ENCODE results near the gene NUDT8. TPM values are rescaled to one million over a fixed set of nuclear protein-coding genes. Genes with fewer than 3 reads are reported as not detected.

The NUDT8 gene
- total and polyA plus RNA-seq, 10 of the 15 experiments (the other 5 are each of a cell fraction or from before 2014, with no cell fraction given), result 0.32 to 18.2 (median 9.8) TPM

- TF ChIP-seq MYC (IDR thresholded peaks at IDR 0.05; ENCODE audit: insufficient read depth, insufficient read length, insufficient replicate concordance, low read length, severe bottlenecking) (no peak), PBX3 (IDR thresholded peaks at IDR 0.05; ENCODE audit: insufficient replicate concordance, low read depth, low read length) (peak; percentile 70), USF1 (IDR thresholded peaks at IDR 0.05; ENCODE audit: borderline replicate concordance, extremely low read length, insufficient read depth, low read depth, low read length) (no peak), PAX8 (IDR thresholded peaks at IDR 0.05) (no peak), RCOR1 (conservative IDR thresholded peaks at IDR 0.05; ENCODE audit: low read depth, low read length) (no peak), HDAC6 (IDR thresholded peaks at IDR 0.05; ENCODE audit: unreplicated experiment) (no peak), MTA3 (IDR thresholded peaks at IDR 0.05; ENCODE audit: borderline replicate concordance, low read length) (peak; percentile 84; the same call in 1 of the 2 replicates), NR2C2 (IDR thresholded peaks at IDR 0.05; ENCODE audit: borderline replicate concordance, control insufficient read depth, insufficient read length, low read depth) (no peak), JUND (IDR thresholded peaks at IDR 0.05; ENCODE audit: low read depth, low read length) (no peak; the same call in 1 of the 2 replicates), ZBTB33 (IDR thresholded peaks at IDR 0.05) (no peak), MTA2 (IDR thresholded peaks at IDR 0.05; ENCODE audit: low read depth) (peak; percentile 76), KAT2A (conservative IDR thresholded peaks at IDR 0.05; ENCODE audit: control insufficient read depth, low read depth, low read length) (no peak), CEBPZ (IDR thresholded peaks at IDR 0.05; ENCODE audit: low read depth, low read length) (no peak), SRF (IDR thresholded peaks at IDR 0.05; ENCODE audit: low read depth in 2 of 2, low read length in 2 of 2) (no peak), SMAD1 (IDR thresholded peaks at IDR 0.05; ENCODE audit: low read depth, partially characterized antibody) (peak; percentile 13), NFXL1 (IDR thresholded peaks at IDR 0.05; ENCODE audit: borderline replicate concordance) (peak; percentile 84), ZBTB4 (CRISPR knock-in tag; IDR thresholded peaks at IDR 0.05) (no peak), RBBP5 (conservative IDR thresholded peaks at IDR 0.05) (no peak)
Measured at GRCh38 chr11:67613960-67614715, 15.6 kb downstream of the NUDT8 start (continued).
